Astrocyte (in vitro differentiated cells and primary cell): ENCODE measurements around the gene SNX5. TPM values are rescaled to one million over a fixed set of nuclear protein-coding genes. Genes with fewer than 3 reads are reported as not detected.

Experiments
- DNase-seq: peaks from one replicate; pipeline ENCODE4 v3.0.0-alpha.2; 2010; ENCODE audit warnings: low read depth
- FAIRE-seq: peaks from 2 replicates; lab custom pipeline; 2011; peaks lifted over from hg19 to GRCh38; lab: Jason Lieb, UNC
- H2AFZ ChIP-seq: 2 replicates; pipeline ENCODE4 v1.6.0; 2012; ENCODE audit warnings: low read depth, low read length, inconsistent platforms
- H3K27ac ChIP-seq: 2 replicates; pipeline ENCODE4 v1.5.1; 2011; ENCODE audit warnings: low read depth, low read length, inconsistent platforms
- H3K27me3 ChIP-seq: 2 replicates; pipeline ENCODE4 v1.6.0; 2011; ENCODE audit warnings: low read length, inconsistent platforms; ENCODE audit not compliant: insufficient read depth
- H3K36me3 ChIP-seq: 2 replicates; pipeline ENCODE4 v1.5.1; 2011; ENCODE audit warnings: low read length, inconsistent platforms; ENCODE audit not compliant: insufficient read depth
- H3K4me1 ChIP-seq: 2 replicates; pipeline ENCODE4 v1.5.1; 2011; ENCODE audit warnings: low read length, inconsistent platforms; ENCODE audit not compliant: insufficient read depth
- H3K4me2 ChIP-seq: 2 replicates; pipeline ENCODE4 v1.6.0; 2012; ENCODE audit warnings: low read length, inconsistent platforms
- H3K4me3 ChIP-seq: 2 replicates; pipeline ENCODE4 v1.5.1; 2011; ENCODE audit warnings: low read depth, mild to moderate bottlenecking, low read length, inconsistent platforms; ENCODE audit not compliant: insufficient read depth
- H3K79me2 ChIP-seq: 2 replicates; pipeline ENCODE4 v1.6.0; 2012; ENCODE audit warnings: mild to moderate bottlenecking, low read length, inconsistent platforms; ENCODE audit not compliant: insufficient read depth
- H3K9ac ChIP-seq: 2 replicates; pipeline ENCODE4 v1.6.0; 2012; ENCODE audit warnings: mild to moderate bottlenecking, low read length, inconsistent platforms
- H3K9me3 ChIP-seq: 2 replicates; pipeline ENCODE4 v1.5.1; 2012; ENCODE audit warnings: low read depth, mild to moderate bottlenecking, low read length, inconsistent platforms; ENCODE audit not compliant: insufficient read depth
- H4K20me1 ChIP-seq: 2 replicates; pipeline ENCODE4 v1.6.0; 2012; ENCODE audit warnings: low read length, inconsistent platforms; ENCODE audit not compliant: insufficient read depth
- H3K27ac Mint-ChIP-seq: one replicate; pipeline ENCODE4 v1.8.0; 2021; ENCODE audit warnings: mild to moderate bottlenecking, mixed read lengths; ENCODE audit not compliant: unreplicated experiment
- H3K27me3 Mint-ChIP-seq: one replicate; pipeline ENCODE4 v1.8.0; 2021; ENCODE audit warnings: low read depth, mixed read lengths; ENCODE audit not compliant: unreplicated experiment
- H3K36me3 Mint-ChIP-seq: one replicate; pipeline ENCODE4 v1.8.0; 2021; ENCODE audit warnings: low read depth, mixed read lengths; ENCODE audit not compliant: unreplicated experiment
- H3K4me1 Mint-ChIP-seq: one replicate; pipeline ENCODE4 v1.8.0; 2021; ENCODE audit warnings: low read depth, mixed read lengths; ENCODE audit not compliant: unreplicated experiment
- H3K4me3 Mint-ChIP-seq: one replicate; pipeline ENCODE4 v1.8.0; 2021; ENCODE audit warnings: mild to moderate bottlenecking, moderate library complexity, mixed read lengths; ENCODE audit not compliant: unreplicated experiment
- H3K9me3 Mint-ChIP-seq: one replicate; pipeline ENCODE4 v1.8.0; 2021; ENCODE audit warnings: mild to moderate bottlenecking, mixed read lengths; ENCODE audit not compliant: unreplicated experiment
- EZH2 ChIP-seq: IDR thresholded peaks from 2 replicates; pipeline ENCODE4 v1.6.1; 2012; ENCODE audit warnings: mild to moderate bottlenecking, low read length, inconsistent platforms; ENCODE audit not compliant: insufficient read depth
- total RNA-seq: library from RNA; stranded (reverse); gene quantifications from 2 replicates; pipeline ENCODE4 v1.2.1, GENCODE V29; 2021
- TF ChIP-seq, protein P1 (sequence below): IDR thresholded peaks from 2 replicates; pipeline ENCODE4 v1.5.1; 2011; ENCODE audit warnings: low read depth, mild to moderate bottlenecking, inconsistent platforms, low read length, moderate library complexity; ENCODE audit not compliant: insufficient read depth

SNX5 gene
- total RNA-seq, 1 donor from 2014 or later: 95.1 TPM

DNA sequence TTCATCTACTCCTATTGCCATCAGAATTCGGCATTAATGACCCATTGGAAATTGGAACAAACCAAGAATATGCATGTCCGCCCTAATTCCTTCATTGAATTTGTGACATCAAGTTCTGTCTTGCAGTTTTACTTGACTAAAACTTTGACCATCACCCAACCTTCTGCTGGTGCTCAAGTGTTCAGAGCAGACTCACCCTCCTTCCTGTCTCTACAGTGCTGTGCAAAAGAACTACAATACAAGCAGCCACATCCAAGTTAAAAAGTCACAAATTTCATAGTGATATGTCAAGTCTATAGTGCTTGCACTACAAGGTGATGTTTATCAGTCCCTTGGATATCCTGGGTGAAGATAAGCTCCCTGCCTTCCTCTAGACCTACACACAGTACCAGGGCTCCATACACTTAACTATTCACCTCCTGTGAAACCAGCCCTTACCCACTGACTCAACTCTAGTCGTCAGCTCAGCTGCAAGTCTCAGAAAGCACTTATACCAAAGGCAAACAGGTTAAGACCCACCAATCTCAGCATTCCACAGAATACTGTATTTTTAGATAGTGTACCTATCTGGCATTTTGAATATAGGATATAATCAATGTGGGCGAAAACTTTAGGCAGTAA lies 23.6 kb downstream of the SNX5 start:
- no peak for TF ChIP-seq EZH2
- H4K20me1 ChIP-seq: peaks cover 79% of the 10 kb centered on the region
- H3K9me3 ChIP-seq: no peaks in the 10 kb centered on the region
- Mint-ChIP-seq H3K4me1 (peaks cover under 1% of the 10 kb centered on the region), H3K27ac (no peak overlapping the region), H3K27me3 (no peaks in the 10 kb centered on the region), H3K9me3 (no peaks in the 10 kb centered on the region), H3K4me3 (no peak overlapping the region), H3K36me3 (peaks cover 19% of the 10 kb centered on the region)
- no peak for DNase-seq
- H3K27ac ChIP-seq: no peak overlapping the region
- peaks cover 3% of the 10 kb centered on the region for H3K4me1 ChIP-seq
- no peak overlapping the region for H3K4me2 ChIP-seq
- no peak overlapping the region for H2AFZ ChIP-seq
- no peaks in the 10 kb centered on the region for H3K27me3 ChIP-seq
- H3K9ac ChIP-seq: no peak overlapping the region
- no peak overlapping the region for H3K4me3 ChIP-seq
- H3K79me2 ChIP-seq: peaks cover 38% of the 10 kb centered on the region
- peaks cover 88% of the 10 kb centered on the region for H3K36me3 ChIP-seq
- no peak for FAIRE-seq

DNA sequence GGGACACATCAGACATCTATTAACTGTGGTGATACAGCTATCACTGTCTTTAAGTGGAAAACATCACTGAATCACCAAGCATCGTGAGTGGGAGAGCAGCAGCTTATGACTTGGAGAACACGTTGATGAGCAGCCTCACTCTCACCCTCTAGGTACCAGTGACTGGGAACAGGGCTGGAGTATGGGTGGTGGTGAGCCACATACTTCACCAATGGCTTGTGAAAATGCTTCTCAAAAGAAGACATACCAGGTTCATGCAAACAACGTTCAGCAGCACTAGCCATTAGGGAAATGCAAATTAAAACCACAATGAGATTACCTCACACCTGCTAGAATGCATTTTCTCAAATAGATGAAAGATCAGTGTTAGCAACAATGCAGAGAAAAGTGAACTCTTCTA lies 25.3 kb downstream of the SNX5 start:
- H3K4me2 ChIP-seq: no peak overlapping the region
- Mint-ChIP-seq H3K36me3 (peaks cover 23% of the 10 kb centered on the region), H3K27ac (no peak overlapping the region), H3K4me3 (no peak overlapping the region), H3K27me3 (no peaks in the 10 kb centered on the region), H3K4me1 (peaks cover 5% of the 10 kb centered on the region), H3K9me3 (no peaks in the 10 kb centered on the region)
- DNase-seq (no peak), FAIRE-seq (no peak)
- H4K20me1 ChIP-seq: peaks cover 75% of the 10 kb centered on the region
- H3K9ac ChIP-seq: no peak overlapping the region
- TF ChIP-seq EZH2: no peak
- TF ChIP-seq, protein P1, sequence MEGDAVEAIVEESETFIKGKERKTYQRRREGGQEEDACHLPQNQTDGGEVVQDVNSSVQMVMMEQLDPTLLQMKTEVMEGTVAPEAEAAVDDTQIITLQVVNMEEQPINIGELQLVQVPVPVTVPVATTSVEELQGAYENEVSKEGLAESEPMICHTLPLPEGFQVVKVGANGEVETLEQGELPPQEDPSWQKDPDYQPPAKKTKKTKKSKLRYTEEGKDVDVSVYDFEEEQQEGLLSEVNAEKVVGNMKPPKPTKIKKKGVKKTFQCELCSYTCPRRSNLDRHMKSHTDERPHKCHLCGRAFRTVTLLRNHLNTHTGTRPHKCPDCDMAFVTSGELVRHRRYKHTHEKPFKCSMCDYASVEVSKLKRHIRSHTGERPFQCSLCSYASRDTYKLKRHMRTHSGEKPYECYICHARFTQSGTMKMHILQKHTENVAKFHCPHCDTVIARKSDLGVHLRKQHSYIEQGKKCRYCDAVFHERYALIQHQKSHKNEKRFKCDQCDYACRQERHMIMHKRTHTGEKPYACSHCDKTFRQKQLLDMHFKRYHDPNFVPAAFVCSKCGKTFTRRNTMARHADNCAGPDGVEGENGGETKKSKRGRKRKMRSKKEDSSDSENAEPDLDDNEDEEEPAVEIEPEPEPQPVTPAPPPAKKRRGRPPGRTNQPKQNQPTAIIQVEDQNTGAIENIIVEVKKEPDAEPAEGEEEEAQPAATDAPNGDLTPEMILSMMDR: no peak
- no peak overlapping the region for H2AFZ ChIP-seq
- peaks cover 26% of the 10 kb centered on the region for H3K79me2 ChIP-seq
- H3K9me3 ChIP-seq: no peaks in the 10 kb centered on the region
- H3K27me3 ChIP-seq: no peaks in the 10 kb centered on the region
- peaks cover 72% of the 10 kb centered on the region for H3K36me3 ChIP-seq
- H3K4me1 ChIP-seq: peaks cover 8% of the 10 kb centered on the region
- no peak overlapping the region for H3K4me3 ChIP-seq
- H3K27ac ChIP-seq: no peak overlapping the region

DNA sequence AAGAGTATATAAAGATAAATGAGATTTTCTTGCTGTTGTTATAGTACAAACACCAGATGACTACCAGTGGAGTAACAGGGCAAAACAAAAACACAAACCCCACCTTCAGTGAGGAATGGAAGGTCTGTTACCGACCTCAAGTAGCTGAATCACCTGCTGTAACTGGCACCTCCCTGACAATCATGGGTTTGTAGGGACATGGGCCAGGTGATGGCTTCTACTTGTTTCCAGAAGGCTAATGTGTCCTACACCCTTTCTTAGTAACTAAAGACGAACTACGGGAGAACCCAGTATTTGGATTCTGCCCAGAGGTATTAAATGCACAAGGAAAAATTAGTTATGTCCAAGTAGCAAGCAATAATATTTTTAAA lies 26.8 kb downstream of the SNX5 start:
- Mint-ChIP-seq H3K9me3 (no peaks in the 10 kb centered on the region), H3K36me3 (peaks cover 18% of the 10 kb centered on the region), H3K4me3 (no peak overlapping the region), H3K4me1 (peaks cover 9% of the 10 kb centered on the region), H3K27me3 (no peaks in the 10 kb centered on the region), H3K27ac (no peak overlapping the region)
- H3K4me2 ChIP-seq: no peak overlapping the region
- H3K9me3 ChIP-seq: no peaks in the 10 kb centered on the region
- peaks cover 57% of the 10 kb centered on the region for H3K36me3 ChIP-seq
- FAIRE-seq (no peak), DNase-seq (no peak)
- H3K27ac ChIP-seq: no peak overlapping the region
- TF ChIP-seq EZH2: no peak
- TF ChIP-seq, protein P1: no peak
- H3K27me3 ChIP-seq: no peaks in the 10 kb centered on the region
- H3K79me2 ChIP-seq: peaks cover 20% of the 10 kb centered on the region
- no peak overlapping the region for H2AFZ ChIP-seq
- no peak overlapping the region for H3K4me3 ChIP-seq
- peaks cover 71% of the 10 kb centered on the region for H4K20me1 ChIP-seq
- no peak overlapping the region for H3K9ac ChIP-seq
- H3K4me1 ChIP-seq: peaks cover 16% of the 10 kb centered on the region
